ENCODE data around the gene AMIGO2. TPM values are rescaled to one million over a fixed set of nuclear protein-coding genes. Genes with fewer than 3 reads are reported as not detected.

The AMIGO2 gene
- total RNA-seq, 1 experiment from 2014 or later: 0.96 TPM

GRCh38 chr12:47087088-47087688 is 7.4 kb upstream of the AMIGO2 start:
- no peak overlapping the region for H3K4me2 ChIP-seq (ENCODE audit: low read length)
- intact Hi-C loops (cut with micrococcal nuclease): no loop called here
- no TSS peak for BruUV-seq (replicated peaks)
- no peaks in the 10 kb centered on the region for H4K20me1 ChIP-seq (ENCODE audit: insufficient read depth)
- H3K9me2 ChIP-seq (ENCODE audit: insufficient read depth): no peaks in the 10 kb centered on the region
- ChIA-PET POLR2A (no interaction called here), CTCF (interaction anchor here (2.0 kb wide), 1 partner anchor 16 kb away, joined by 11 read pairs; no protein-coding TSS in a partner anchor), RAD21 (ENCODE audit: low non-redundant PET in 1 of 2, low total read pairs in 2 of 2, uncharacterized antibody in 2 of 2, unreplicated experiment in 2 of 2) (no interaction called here)
- H3K4me1 ChIP-seq (ENCODE audit: control insufficient read depth in 1 of 2, insufficient read depth in 2 of 2, low read length in 2 of 2): peaks cover 13 to 52% of the 10 kb centered on the region in 2 experiments
- no peaks in the 10 kb centered on the region for H3K79me2 ChIP-seq (ENCODE audit: insufficient read depth, low read length)
- ATAC-seq (no peak), DNase-seq (ENCODE audit: low read depth, low spot score) (no peak)
- no peak overlapping the region for H2AFZ ChIP-seq (ENCODE audit: low read depth, low read length, poor library complexity, severe bottlenecking)
- TF ChIP-seq SP1 (IDR thresholded peaks at IDR 0.05; ENCODE audit: low read depth) (no peak), YY1 (IDR thresholded peaks at IDR 0.05; ENCODE audit: extremely low read depth, insufficient replicate concordance, low read depth, low read length) (no peak), CEBPB (IDR thresholded peaks at IDR 0.05; ENCODE audit: low read depth) (no peak), CTCF (IDR thresholded peaks at IDR 0.05 in 2 of 3, conservative IDR thresholded peaks at IDR 0.05 in 1 of 3; ENCODE audit: borderline replicate concordance in 1 of 3, insufficient read depth in 1 of 3, low read depth in 2 of 3, low read length in 2 of 3) (no peak), RAD21 (IDR thresholded peaks at IDR 0.05; ENCODE audit: low read depth) (no peak), TCF7L2 (IDR thresholded peaks at IDR 0.05; ENCODE audit: borderline replicate concordance, extremely low read depth, insufficient read depth, insufficient read length) (no peak), MAX (IDR thresholded peaks at IDR 0.05) (no peak), ELF1 (IDR thresholded peaks at IDR 0.05; ENCODE audit: borderline replicate concordance, low read depth) (no peak), ZFX (IDR thresholded peaks at IDR 0.05) (no peak), SIN3A (IDR thresholded peaks at IDR 0.05; ENCODE audit: low read depth) (no peak), SRF (IDR thresholded peaks at IDR 0.05; ENCODE audit: low read depth) (no peak)
- no peaks in the 10 kb centered on the region for H3K36me3 ChIP-seq (ENCODE audit: control insufficient read depth in 1 of 2, insufficient read depth in 2 of 2, low read length in 2 of 2)
- no peaks in the 10 kb centered on the region for H3K27me3 ChIP-seq (ENCODE audit: insufficient read depth, low read length)
- H3K27ac ChIP-seq (ENCODE audit: low read depth, low read length): no peak overlapping the region
- H3K4me3 ChIP-seq (replicated peaks in 1 of 2; ENCODE audit: low read depth in 1 of 2, low read length in 2 of 2): no peak overlapping the region
- no peak overlapping the region for H3K9ac ChIP-seq (ENCODE audit: low read length)
- H3K9me3 ChIP-seq (ENCODE audit: control insufficient read depth in 1 of 2, insufficient read depth in 1 of 2, low read depth in 1 of 2, low read length in 2 of 2): no peaks in the 10 kb centered on the region
